Esophagus squamous epithelium (tissue), 4 donors: ENCODE measurements around the gene SPON1. TPM values are rescaled to one million over a fixed set of nuclear protein-coding genes. Genes with fewer than 3 reads are reported as not detected.

Source experiments
- small RNA-seq, 4 donors: library from RNA; depleted of rRNA; stranded (forward); fragments of <200 nt; gene quantifications; one replicate each; pipeline ENCODE3, GENCODE V24; 2016
- total RNA-seq, 4 donors: library from RNA; depleted of rRNA; stranded (reverse); fragments of >200 nt; gene quantifications; one replicate each; pipeline ENCODE4 v1.1.0, GENCODE V29; 2016

The SPON1 gene
- total RNA-seq, 4 donors from 2014 or later = 1.6 to 44.4 (median 6.5) TPM

Small RNA genes lying within 50 kb of the gene (small RNA-seq; reads per million reads assigned to genes)
- gene RNA5SP332 = 0 reads per million in 4 donors
